HepG2 (cell line): Measurements from ENCODE around the gene UVSSA. TPM values are rescaled to one million over a fixed set of nuclear protein-coding genes. Genes with fewer than 3 reads are reported as not detected.

ENCODE experiments used
- AHR ChIP-seq: IDR thresholded peaks from 2 replicates; pipeline ENCODE4 v1.6.1; 2018; ENCODE audit warnings: missing genetic modification reagents, missing compliant biosample characterization
- ATF2 ChIP-seq: sonication (generic); formaldehyde crosslinking; IDR thresholded peaks from 2 replicates; pipeline ENCODE4 v1.4.0; 2020; ENCODE audit warnings: missing genetic modification reagents
- CTCF ChIP-seq: sonication (generic); formaldehyde crosslinking; IDR thresholded peaks from 2 replicates; pipeline ENCODE4 v1.5.0; 2020; ENCODE audit warnings: mild to moderate bottlenecking, missing genetic modification reagents, moderate library complexity
- FOXK1 ChIP-seq: sonication (generic); formaldehyde crosslinking; IDR thresholded peaks from 2 replicates; pipeline ENCODE4 v1.4.0; 2020; ENCODE audit warnings: low read depth, missing genetic modification reagents, borderline replicate concordance
- KDM5B ChIP-seq: sonication (generic); formaldehyde crosslinking; IDR thresholded peaks from 2 replicates; pipeline ENCODE4 v1.4.0; 2020; ENCODE audit warnings: missing genetic modification reagents, mild to moderate bottlenecking, borderline replicate concordance
- KLF16 ChIP-seq, 2 experiments: sonication (generic) in 1 of 2; formaldehyde crosslinking in 1 of 2; IDR thresholded peaks; 2 replicates each; pipeline versions ENCODE4 v1.6.1 to v1.8.0; 2016 to 2023; ENCODE audit warnings: missing genetic modification reagents in 2 of 2, missing compliant biosample characterization in 1 of 2
- MED1 ChIP-seq: sonication (generic); formaldehyde crosslinking; IDR thresholded peaks from 2 replicates; pipeline ENCODE4 v1.4.0; 2020; ENCODE audit warnings: missing genetic modification reagents
- UBTF ChIP-seq: sonication (generic); formaldehyde crosslinking; IDR thresholded peaks from 2 replicates; pipeline ENCODE4 v1.4.0; 2020; ENCODE audit warnings: mild to moderate bottlenecking, missing genetic modification reagents
- XRCC5 ChIP-seq: fragments of 200-400 bp; formaldehyde crosslinking; optimal IDR thresholded peaks from 2 replicates; pipeline ENCODE3; 2017; ENCODE audit warnings: mild to moderate bottlenecking, low read length
- ZFY ChIP-seq: sonication (generic); formaldehyde crosslinking; IDR thresholded peaks from 2 replicates; pipeline ENCODE4 v1.4.0; 2020; ENCODE audit warnings: missing genetic modification reagents
- ZNF414 ChIP-seq: sonication (generic); formaldehyde crosslinking; IDR thresholded peaks from 2 replicates; pipeline ENCODE4 v1.5.0; 2020; ENCODE audit warnings: missing genetic modification reagents
- ZNF543 ChIP-seq: sonication (generic); formaldehyde crosslinking; IDR thresholded peaks from 2 replicates; pipeline ENCODE4 v1.4.0; 2020; ENCODE audit warnings: mild to moderate bottlenecking, missing genetic modification reagents
- ZNF574 ChIP-seq: sonication (generic); formaldehyde crosslinking; IDR thresholded peaks from 2 replicates; pipeline ENCODE4 v1.4.0; 2020; ENCODE audit warnings: missing genetic modification reagents
- ZNF589 ChIP-seq: sonication (generic); formaldehyde crosslinking; conservative IDR thresholded peaks from 2 replicates; pipeline ENCODE4 v1.8.0; 2022; ENCODE audit warnings: mild to moderate bottlenecking, moderate library complexity, missing genetic modification reagents
- ZSCAN25 ChIP-seq: sonication (generic); formaldehyde crosslinking; IDR thresholded peaks from 2 replicates; pipeline ENCODE4 v1.8.0; 2022; ENCODE audit warnings: mild to moderate bottlenecking, missing genetic modification reagents
- polyA plus RNA-seq, 8 experiments: library from polyadenylated mRNA; depleted of rRNA in 3 of 8; stranded (reverse) in 7 of 8; unstranded in 1 of 8; fragments of >200 nt; fragmentation: Illumina TruSeq in 4 of 8; extraction: Trizol in 4 of 8; gene quantifications; 2 replicates each; pipeline versions ENCODE4 v1.2.1 to v1.2.3, GENCODE V29; 2011 to 2016; ENCODE audit warnings: low read depth in 4 of 8, missing spikeins in 1 of 8, mixed read lengths in 1 of 8; ENCODE audit not compliant: insufficient read depth in 1 of 8
- total RNA-seq, 5 experiments: library from RNA; depleted of rRNA; stranded (reverse); fragments of >200 nt; fragmentation: Illumina TruSeq; extraction: Trizol; gene quantifications; 2 replicates each; pipeline ENCODE4 v1.2.3, GENCODE V29; 2016; ENCODE audit warnings: low read depth in 1 of 5
- TF ChIP-seq, protein P1 (sequence below): sonication (generic); formaldehyde crosslinking; IDR thresholded peaks from 2 replicates; pipeline ENCODE4 v1.4.0; 2020; ENCODE audit warnings: missing genetic modification reagents

UVSSA gene
- total and polyA plus RNA-seq, 2 of the 13 experiments (the other 11 are each of a cell fraction or from before 2014, with no cell fraction given), result 4.6 to 8.4 TPM

DNA sequence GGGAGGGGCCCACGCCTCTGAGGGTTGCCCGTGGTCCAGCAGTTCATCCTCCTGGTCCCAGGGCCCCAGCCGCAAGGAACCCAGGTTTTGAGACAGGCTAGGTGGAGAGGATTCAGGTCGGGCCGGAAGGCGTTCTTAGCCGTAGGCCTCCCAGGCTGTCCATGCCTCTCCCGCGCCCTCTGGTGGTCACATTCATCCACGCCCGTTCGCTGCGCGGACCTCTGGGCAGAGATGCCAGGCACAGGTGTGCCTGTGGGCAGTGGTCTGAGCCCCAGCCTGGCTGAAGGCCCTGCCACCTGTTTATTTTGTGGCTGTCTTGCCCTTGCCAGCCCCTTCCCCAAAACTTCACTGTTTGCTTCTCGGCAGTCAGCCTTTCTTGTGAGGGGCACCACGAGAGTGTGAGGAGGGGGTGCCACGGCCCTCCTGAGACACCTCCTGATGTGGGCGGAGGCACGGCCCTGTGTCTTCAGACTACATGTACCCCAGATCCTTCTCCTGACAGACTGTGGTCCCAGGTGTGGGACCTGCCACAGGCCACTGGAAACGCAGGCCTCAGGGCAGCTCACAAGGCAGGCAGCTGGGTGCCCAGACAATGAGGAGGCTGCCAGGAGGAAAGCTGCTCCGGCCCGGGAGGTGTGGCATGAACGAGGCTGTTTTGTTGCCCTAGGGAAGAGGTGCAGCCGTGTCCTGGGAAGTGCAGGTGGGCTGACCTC lies 5.0 kb downstream of the UVSSA start (continued):
- TF ChIP-seq ATF2 (CRISPR knock-in tag), result no peak
- 0 out of 4 replicates have a peak, but pooled peaks of 1 of the 2 experiments have one; percentile 21 for TF ChIP-seq KLF16 (CRISPR knock-in tag; IDR thresholded peaks at IDR 0.05)
- TF ChIP-seq CTCF (CRISPR knock-in tag), result peak; percentile 97
- peak; percentile 61; the same call in 1 of the 2 replicates for TF ChIP-seq ZFY (CRISPR knock-in tag)
- peak; percentile 21; the same call in 1 of the 2 replicates for TF ChIP-seq ZNF574
- no peak for TF ChIP-seq ZNF589 (CRISPR knock-in tag)
- TF ChIP-seq, protein P1, sequence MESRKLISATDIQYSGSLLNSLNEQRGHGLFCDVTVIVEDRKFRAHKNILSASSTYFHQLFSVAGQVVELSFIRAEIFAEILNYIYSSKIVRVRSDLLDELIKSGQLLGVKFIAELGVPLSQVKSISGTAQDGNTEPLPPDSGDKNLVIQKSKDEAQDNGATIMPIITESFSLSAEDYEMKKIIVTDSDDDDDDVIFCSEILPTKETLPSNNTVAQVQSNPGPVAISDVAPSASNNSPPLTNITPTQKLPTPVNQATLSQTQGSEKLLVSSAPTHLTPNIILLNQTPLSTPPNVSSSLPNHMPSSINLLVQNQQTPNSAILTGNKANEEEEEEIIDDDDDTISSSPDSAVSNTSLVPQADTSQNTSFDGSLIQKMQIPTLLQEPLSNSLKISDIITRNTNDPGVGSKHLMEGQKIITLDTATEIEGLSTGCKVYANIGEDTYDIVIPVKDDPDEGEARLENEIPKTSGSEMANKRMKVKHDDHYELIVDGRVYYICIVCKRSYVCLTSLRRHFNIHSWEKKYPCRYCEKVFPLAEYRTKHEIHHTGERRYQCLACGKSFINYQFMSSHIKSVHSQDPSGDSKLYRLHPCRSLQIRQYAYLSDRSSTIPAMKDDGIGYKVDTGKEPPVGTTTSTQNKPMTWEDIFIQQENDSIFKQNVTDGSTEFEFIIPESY (CRISPR knock-in tag), result peak; percentile 81
- TF ChIP-seq ZNF414, result 0 out of 2 replicates have a peak, but pooled peaks have one; percentile 51
- TF ChIP-seq MED1 (CRISPR knock-in tag), result 0 out of 2 replicates have a peak, but pooled peaks have one; percentile 21
- 0 out of 2 replicates have a peak, but pooled peaks have one; percentile 23 for TF ChIP-seq AHR (CRISPR knock-in tag)
- 0 out of 2 replicates have a peak, but pooled peaks have one; percentile 26 for TF ChIP-seq UBTF
- no peak for TF ChIP-seq ZNF543 (CRISPR knock-in tag)
- 0 out of 2 replicates have a peak, but pooled peaks have one; percentile 50 for TF ChIP-seq ZSCAN25 (CRISPR knock-in tag)
- peak; percentile 94 for TF ChIP-seq XRCC5
- peak; percentile 74; the same call in 1 of the 2 replicates for TF ChIP-seq KDM5B (CRISPR knock-in tag)
- TF ChIP-seq FOXK1 (CRISPR knock-in tag), result no peak
